ENCODE results near the gene TBC1D16. TPM values are rescaled to one million over a fixed set of nuclear protein-coding genes. Genes with fewer than 3 reads are reported as not detected.

Gene TBC1D16
- total RNA-seq, 1 donor from 2014 or later, result 23.7 TPM

- DNase-seq (ENCODE audit: low read depth), result no peak
- no peaks in the 10 kb centered on the region for H3K27me3 ChIP-seq (ENCODE audit: control insufficient read depth, insufficient read depth, low read length)
- H3K36me3 ChIP-seq (ENCODE audit: control insufficient read depth, insufficient read depth, low read length), result no peaks in the 10 kb centered on the region
- FAIRE-seq, result no peak
- H3K4me3 ChIP-seq (ENCODE audit: low read depth, low read length), result no peak overlapping the region
- TF ChIP-seq, protein P1, sequence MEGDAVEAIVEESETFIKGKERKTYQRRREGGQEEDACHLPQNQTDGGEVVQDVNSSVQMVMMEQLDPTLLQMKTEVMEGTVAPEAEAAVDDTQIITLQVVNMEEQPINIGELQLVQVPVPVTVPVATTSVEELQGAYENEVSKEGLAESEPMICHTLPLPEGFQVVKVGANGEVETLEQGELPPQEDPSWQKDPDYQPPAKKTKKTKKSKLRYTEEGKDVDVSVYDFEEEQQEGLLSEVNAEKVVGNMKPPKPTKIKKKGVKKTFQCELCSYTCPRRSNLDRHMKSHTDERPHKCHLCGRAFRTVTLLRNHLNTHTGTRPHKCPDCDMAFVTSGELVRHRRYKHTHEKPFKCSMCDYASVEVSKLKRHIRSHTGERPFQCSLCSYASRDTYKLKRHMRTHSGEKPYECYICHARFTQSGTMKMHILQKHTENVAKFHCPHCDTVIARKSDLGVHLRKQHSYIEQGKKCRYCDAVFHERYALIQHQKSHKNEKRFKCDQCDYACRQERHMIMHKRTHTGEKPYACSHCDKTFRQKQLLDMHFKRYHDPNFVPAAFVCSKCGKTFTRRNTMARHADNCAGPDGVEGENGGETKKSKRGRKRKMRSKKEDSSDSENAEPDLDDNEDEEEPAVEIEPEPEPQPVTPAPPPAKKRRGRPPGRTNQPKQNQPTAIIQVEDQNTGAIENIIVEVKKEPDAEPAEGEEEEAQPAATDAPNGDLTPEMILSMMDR (IDR thresholded peaks at IDR 0.05; ENCODE audit: insufficient read depth, low read length, severe bottlenecking), result no peak
Measured at GRCh38 chr17:80025796-80026195, 9.9 kb downstream of the TBC1D16 start.

- H3K36me3 ChIP-seq (ENCODE audit: control insufficient read depth, insufficient read depth, low read length), result no peaks in the 10 kb centered on the region
- no peaks in the 10 kb centered on the region for H3K27me3 ChIP-seq (ENCODE audit: control insufficient read depth, insufficient read depth, low read length)
- peak; percentile 66 for DNase-seq (ENCODE audit: low read depth)
- TF ChIP-seq, protein P1 (IDR thresholded peaks at IDR 0.05; ENCODE audit: insufficient read depth, low read length, severe bottlenecking), result no peak
- no peak for FAIRE-seq
- no peak overlapping the region for H3K4me3 ChIP-seq (ENCODE audit: low read depth, low read length)
Measured at GRCh38 chr17:80025140-80025539, 10.5 kb downstream of the TBC1D16 start.

GRCh38 chr17:80024206-80024972, 11.3 kb downstream of the TBC1D16 start:
- Histone ChIP-seq H3K27me3 (ENCODE audit: control insufficient read depth, insufficient read depth, low read length) (no peaks in the 10 kb centered on the region), H3K36me3 (ENCODE audit: control insufficient read depth, insufficient read depth, low read length) (no peaks in the 10 kb centered on the region), H3K4me3 (ENCODE audit: low read depth, low read length) (no peak overlapping the region)
- TF ChIP-seq, protein P1 (IDR thresholded peaks at IDR 0.05; ENCODE audit: insufficient read depth, low read length, severe bottlenecking), result no peak
- FAIRE-seq, result peak; percentile 100
- no peak for DNase-seq (ENCODE audit: low read depth)

DNA sequence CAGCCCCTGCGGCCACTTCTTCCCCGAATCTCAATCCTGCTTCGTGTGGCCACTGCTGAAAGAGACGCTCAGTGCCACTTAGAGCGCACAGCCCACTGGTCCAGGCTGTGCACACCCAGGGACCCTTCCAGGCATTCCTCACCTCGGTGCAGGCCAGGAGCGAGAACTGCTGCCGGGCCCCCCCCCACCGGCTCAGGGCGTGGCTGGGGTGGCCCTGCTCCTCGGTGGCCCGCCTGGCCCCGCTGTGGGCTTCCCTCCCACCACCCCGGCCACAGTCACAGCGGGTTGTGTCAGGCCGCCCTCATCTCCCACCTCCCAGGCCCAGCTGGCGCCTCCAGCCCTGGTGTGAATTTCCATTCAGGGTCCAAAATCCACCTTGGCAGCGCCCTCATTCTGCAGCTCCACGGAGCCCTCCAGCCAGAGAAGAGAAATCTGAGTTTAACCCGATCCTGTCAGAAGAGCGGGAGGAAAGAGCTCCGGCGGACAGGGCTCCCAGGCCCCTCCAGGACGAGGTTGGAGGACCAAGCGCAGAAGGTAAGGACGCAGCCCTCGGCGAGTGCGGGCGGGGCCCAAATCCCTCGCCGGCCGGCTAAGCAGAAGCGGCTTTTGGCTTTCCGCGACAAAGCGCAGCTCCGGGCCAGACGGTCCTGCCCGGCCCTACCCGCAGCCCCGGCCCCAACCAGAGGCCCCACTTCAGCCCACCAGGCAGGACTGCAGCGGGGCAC, 12.0 kb downstream of the TBC1D16 start:
- no peaks in the 10 kb centered on the region for H3K36me3 ChIP-seq (ENCODE audit: control insufficient read depth, insufficient read depth, low read length)
- no peaks in the 10 kb centered on the region for H3K27me3 ChIP-seq (ENCODE audit: control insufficient read depth, insufficient read depth, low read length)
- FAIRE-seq, result no peak
- no peak overlapping the region for H3K4me3 ChIP-seq (ENCODE audit: low read depth, low read length)
- DNase-seq (ENCODE audit: low read depth), result no peak
- TF ChIP-seq, protein P1 (IDR thresholded peaks at IDR 0.05; ENCODE audit: insufficient read depth, low read length, severe bottlenecking), result no peak

DNA sequence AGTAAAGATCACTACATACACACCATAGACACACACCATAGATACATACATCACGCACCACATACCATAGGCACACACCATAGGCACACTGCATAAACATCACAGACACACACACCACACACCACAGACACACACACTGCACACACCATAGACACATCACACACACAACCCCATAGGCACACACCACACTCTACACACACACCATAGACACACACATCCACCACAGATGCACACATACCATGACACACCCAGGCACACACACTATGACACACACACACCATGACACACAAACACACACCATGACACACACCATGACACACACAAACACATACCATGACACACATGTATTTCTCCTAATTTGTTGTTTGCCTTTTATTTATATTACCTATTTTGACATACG, 14.1 kb downstream of the TBC1D16 start:
- DNase-seq (ENCODE audit: low read depth), result no peak
- Histone ChIP-seq H3K4me3 (ENCODE audit: low read depth, low read length) (no peak overlapping the region), H3K27me3 (ENCODE audit: control insufficient read depth, insufficient read depth, low read length) (no peaks in the 10 kb centered on the region), H3K36me3 (ENCODE audit: control insufficient read depth, insufficient read depth, low read length) (no peaks in the 10 kb centered on the region)
- FAIRE-seq, result no peak
- TF ChIP-seq, protein P1 (IDR thresholded peaks at IDR 0.05; ENCODE audit: insufficient read depth, low read length, severe bottlenecking), result no peak

Measured in bronchial epithelial cell (primary cell).